Epithelial cell of esophagus (primary cell): Measurements from ENCODE around the gene CIC.

Experiments used
- DNase-seq: peaks from one replicate; pipeline ENCODE4 v3.0.0; 2010; ENCODE audit warnings: low read depth
- H3K4me3 ChIP-seq: 2 replicates; pipeline ENCODE4 v1.5.1; 2011; ENCODE audit warnings: mild to moderate bottlenecking, low read length, control low read depth
- CTCF ChIP-seq: IDR thresholded peaks from 2 replicates; pipeline ENCODE4 v1.5.1; 2011; ENCODE audit warnings: low read depth, mild to moderate bottlenecking, low read length, control low read depth, inconsistent platforms; ENCODE audit not compliant: insufficient read depth; ENCODE audit errors: missing control alignments

Gene CIC

DNA sequence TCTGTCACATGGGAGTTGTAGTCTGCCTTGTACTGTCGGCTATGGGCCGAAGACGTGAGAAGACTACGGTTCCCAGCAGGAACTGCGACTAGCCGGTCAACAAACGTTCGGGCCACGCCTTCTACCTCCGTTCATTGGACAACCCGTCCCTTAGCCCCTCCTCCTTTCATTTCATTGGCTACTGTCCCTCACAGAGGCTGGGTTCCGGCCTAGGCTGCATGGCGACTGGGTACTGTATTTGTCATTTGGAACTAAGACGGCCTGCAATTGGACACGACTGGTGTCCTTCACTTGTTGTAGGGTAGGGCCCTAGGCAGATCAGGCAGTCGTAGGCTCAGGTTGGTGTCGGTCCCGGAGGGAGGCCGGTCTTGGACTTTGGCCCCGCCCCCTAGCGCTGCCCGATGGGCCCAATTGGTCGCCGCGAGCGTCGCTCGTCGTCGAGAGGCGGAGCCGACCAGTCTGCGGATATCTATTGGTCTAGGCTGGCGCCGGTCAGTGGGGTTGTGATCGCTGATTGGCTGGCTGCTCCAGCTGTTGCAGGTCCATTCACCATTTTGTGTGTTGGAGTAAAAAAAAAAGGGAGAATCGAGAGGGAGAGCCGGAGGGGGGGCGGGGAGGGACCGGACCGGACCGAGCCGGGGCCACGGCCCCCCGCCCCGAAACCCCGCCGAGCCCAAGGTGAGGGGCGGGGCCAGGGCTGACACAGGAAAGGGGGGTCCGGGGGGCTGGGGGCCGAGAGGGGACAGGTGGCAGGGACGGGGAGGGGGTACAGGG lies at the start of gene CIC:
Gene CIC, plus strand, starts transcription at position 549 of the 774 bp plus-strand sequence. CDS start 2,532 bp downstream, outside the sequence.
- peak; percentile 100 for DNase-seq
- no peak for TF ChIP-seq CTCF
- peak within 1 kb of the TSS; percentile 75 for H3K4me3 ChIP-seq

DNA sequence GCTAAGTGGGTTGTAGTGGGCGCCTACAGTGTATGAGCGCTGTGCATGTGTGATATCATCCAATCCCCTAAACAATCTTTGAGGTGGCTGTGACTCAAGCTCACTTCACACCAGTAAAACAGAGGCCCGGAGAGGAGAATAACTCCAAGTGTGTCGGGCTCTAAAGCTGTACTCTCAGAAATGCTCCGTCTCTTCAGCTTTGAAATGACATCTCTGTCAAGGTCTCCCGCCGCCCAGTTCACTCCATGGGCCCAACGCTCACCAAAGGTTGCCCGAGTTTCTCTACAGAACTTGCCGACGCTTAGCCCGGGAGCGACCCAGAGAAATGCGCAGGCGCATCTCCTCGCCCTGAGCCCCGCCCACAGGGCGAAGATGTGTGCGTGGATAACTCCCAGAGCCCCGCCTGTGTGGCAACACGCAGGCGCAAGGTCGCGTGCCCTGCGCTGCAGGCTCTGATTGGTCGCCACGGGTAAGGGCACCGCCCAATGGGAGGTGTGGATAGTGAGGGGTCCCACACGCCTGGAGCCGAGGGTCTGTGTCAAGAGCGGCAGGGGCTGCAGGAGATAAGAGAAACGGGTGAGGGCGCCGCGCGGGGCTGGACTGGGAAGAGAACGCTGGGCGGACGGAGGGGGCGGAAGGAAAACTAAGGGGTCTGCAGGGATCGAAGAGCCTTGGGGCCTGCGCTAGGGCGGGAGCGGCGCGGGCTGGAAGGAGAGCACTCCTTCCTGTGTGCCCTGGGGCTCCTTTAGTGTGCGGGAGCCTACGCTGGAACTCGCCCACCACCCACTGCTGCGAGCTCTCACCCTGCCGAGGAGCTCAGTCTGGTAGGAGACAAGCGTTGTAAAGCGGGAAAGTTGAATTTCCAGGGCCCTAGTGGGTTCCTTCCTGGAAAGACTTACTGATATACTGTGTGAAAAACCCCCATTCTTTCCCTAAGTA lies 49.0 kb upstream of the CIC start, which contains the start of gene ZNF526:
Gene ZNF526, plus strand, starts transcription at position 501 of the 939 bp plus-strand sequence. CDS start 4,092 bp downstream, outside the sequence.
- peak; percentile 98 for DNase-seq
- TF ChIP-seq CTCF = no peak
- H3K4me3 ChIP-seq = peak within 1 kb of the TSS; percentile 95

DNA sequence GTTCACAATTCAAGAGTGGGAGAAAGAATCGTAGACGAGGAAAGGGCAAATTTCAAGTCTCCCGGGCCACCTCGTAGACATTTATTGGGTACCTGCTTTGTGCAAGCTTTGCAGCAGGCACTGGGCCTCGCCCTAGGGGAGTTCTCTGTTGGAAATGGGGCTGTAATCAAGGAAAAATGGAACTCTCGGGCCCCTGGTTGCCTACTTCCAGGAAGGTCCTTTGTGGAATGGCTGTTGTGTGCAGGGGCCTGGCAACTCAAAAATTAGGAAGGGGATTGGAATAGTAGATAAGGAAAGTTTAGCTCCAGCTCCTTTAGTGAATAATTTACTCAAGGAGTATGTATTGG lies 48.3 kb upstream of the CIC start:
- TF ChIP-seq CTCF = no peak
- H3K4me3 ChIP-seq = peak overlapping the region; percentile 95
- no peak for DNase-seq

- no peak for TF ChIP-seq CTCF
- DNase-seq = no peak
Measured at GRCh38 chr19:42224940-42225717, 43.9 kb upstream of the CIC start.

GRCh38 chr19:42225718-42226292 lies 43.2 kb upstream of the CIC start:
- no peak for TF ChIP-seq CTCF
- DNase-seq = no peak
- no peak overlapping the region for H3K4me3 ChIP-seq

More at GRCh38 chr19:42224940-42225717, 43.9 kb upstream of the CIC start:
- H3K4me3 ChIP-seq = no peak overlapping the region

DNA sequence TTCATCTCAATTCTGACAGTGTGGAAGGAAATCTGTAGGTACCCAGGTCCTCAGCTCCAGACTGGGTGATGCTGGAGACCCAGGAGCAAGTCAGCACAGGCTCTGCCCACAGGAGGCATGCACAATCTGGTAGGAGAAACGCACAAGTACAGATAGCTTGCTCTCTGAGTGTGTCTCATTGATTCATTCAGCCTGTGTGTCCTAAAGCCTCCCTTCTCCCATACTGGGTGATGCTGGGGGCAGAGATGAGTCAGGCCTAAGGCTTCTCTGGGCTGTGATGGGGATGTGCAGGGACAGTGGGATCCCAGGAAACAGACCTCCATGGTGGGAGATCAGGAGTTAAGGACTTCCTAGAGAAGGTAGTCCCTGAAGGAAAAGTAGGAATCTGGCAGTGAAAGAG lies 42.2 kb upstream of the CIC start:
- H3K4me3 ChIP-seq = no peak overlapping the region
- DNase-seq = peak; percentile 62
- no peak for TF ChIP-seq CTCF
